HepG2 (cell line): ENCODE data around the gene BMI1. TPM values are rescaled to one million over a fixed set of nuclear protein-coding genes. Genes with fewer than 3 reads are reported as not detected.

Experiments used
- ATAC-seq: fragments of 200-7000 bp; cut with Tn5 transposase; 3 replicates; pipeline ENCODE4 v1.9.1; 2020; ENCODE audit warnings: mild to moderate bottlenecking, moderate library complexity
- BruUV-seq: library from RNA; stranded (reverse); fragments of 400-500 nt; replicated peaks from 2 replicates; lab custom pipeline; 2021; lab: Mats Ljungman, UMichigan
- CTCF ChIA-PET: fragments of 300-600 bp; formaldehyde crosslinking; extraction: SDS; loops from one replicate; lab custom pipeline; 2021; ENCODE audit warnings: low total read pairs, inconsistent platforms, low intra/inter-chr PET ratio; lab: Yijun Ruan, JAX
- POLR2A ChIA-PET: fragments of 350-600 bp; sonication (Branson Sonifier 250); formaldehyde crosslinking; loops from one replicate; lab custom pipeline; 2020; ENCODE audit warnings: antibody characterized with exemption, inconsistent platforms; lab: Yijun Ruan, JAX
- DNase-seq: peaks from one replicate; pipeline ENCODE4 v3.0.0-alpha.2; 2015; ENCODE audit warnings: low spot score
- FAIRE-seq: peaks from 3 replicates; lab custom pipeline; 2011; peaks lifted over from hg19 to GRCh38; lab: Jason Lieb, UNC
- H2AFZ ChIP-seq: one replicate; pipeline ENCODE4 v1.6.1; 2011; ENCODE audit warnings: low read length, inconsistent platforms
- H3K27ac ChIP-seq: fragments of 300-600 bp; 3 replicates; pipeline ENCODE4 v1.8.0; 2011; ENCODE audit warnings: mixed run types, mild to moderate bottlenecking, mixed read lengths, low read length, inconsistent platforms; ENCODE audit not compliant: insufficient read depth; ENCODE audit errors: extremely low read length
- H3K27me3 ChIP-seq, 2 experiments: fragments of 200-600 bp in 1 of 2; 2 replicates in 1 of 2; 3 replicates in 1 of 2; pipeline versions ENCODE4 v1.6.0 to v1.8.0; 2011; ENCODE audit warnings: low read length in 2 of 2, mild to moderate bottlenecking in 2 of 2, moderate library complexity in 2 of 2, inconsistent platforms in 1 of 2; ENCODE audit not compliant: insufficient read depth in 2 of 2, control insufficient read depth in 1 of 2
- H3K36me3 ChIP-seq, 2 experiments: fragments of 200-600 bp in 1 of 2; replicated peaks in 1 of 2; 2 replicates in 1 of 2; 3 replicates in 1 of 2; pipeline versions ENCODE4 v1.5.1 to v1.8.0; 2011; ENCODE audit warnings: low read length in 2 of 2, inconsistent platforms in 1 of 2; ENCODE audit not compliant: insufficient read depth in 2 of 2, control insufficient read depth in 1 of 2
- H3K4me1 ChIP-seq: 2 replicates; pipeline ENCODE4 v1.5.1; 2012; ENCODE audit warnings: low read length, inconsistent platforms; ENCODE audit not compliant: insufficient read depth
- H3K4me2 ChIP-seq: 2 replicates; pipeline ENCODE4 v1.6.0; 2011; ENCODE audit warnings: low read depth, low read length, inconsistent platforms
- H3K4me3 ChIP-seq, 3 experiments: fragments of 200-600 bp in 1 of 3; sonication (generic), shearing (Covaris generic) in 1 of 3; replicated peaks in 1 of 3; 2 replicates each; pipeline ENCODE4 v1.5.1; 2011 to 2016; ENCODE audit warnings: low read length in 3 of 3, inconsistent platforms in 2 of 3, low read depth in 2 of 3, mild to moderate bottlenecking in 2 of 3, control low read depth in 1 of 3, mixed read lengths in 1 of 3; ENCODE audit not compliant: insufficient read depth in 1 of 3
- H3K79me2 ChIP-seq: one replicate; pipeline ENCODE4 v1.6.1; 2011; ENCODE audit warnings: low read length, inconsistent platforms; ENCODE audit not compliant: insufficient read depth
- H3K9ac ChIP-seq: 2 replicates; pipeline ENCODE4 v1.6.0; 2011; ENCODE audit warnings: mild to moderate bottlenecking, low read depth, low read length, inconsistent platforms; ENCODE audit not compliant: insufficient read depth
- H3K9me3 ChIP-seq: 2 replicates; pipeline ENCODE4 v1.5.1; 2012; ENCODE audit warnings: mild to moderate bottlenecking, low read length
- H4K20me1 ChIP-seq: 2 replicates; pipeline ENCODE4 v1.6.0; 2011; ENCODE audit warnings: inconsistent platforms, mild to moderate bottlenecking, low read length, moderate library complexity; ENCODE audit not compliant: insufficient read depth
- BHLHE40 ChIP-seq: IDR thresholded peaks from 2 replicates; pipeline ENCODE4 v1.6.1; 2011; ENCODE audit warnings: low read length, improper control_type of control experiment
- FOXK2 ChIP-seq: fragments of 450-650 bp; IDR thresholded peaks from 2 replicates; pipeline ENCODE4 v1.6.1; 2016
- HMG20B ChIP-seq: conservative IDR thresholded peaks from 2 replicates; pipeline ENCODE4 v1.6.1; 2016; ENCODE audit warnings: missing genetic modification reagents, missing compliant biosample characterization
- MATR3 ChIP-seq: sonication (generic); formaldehyde crosslinking; IDR thresholded peaks from 2 replicates; pipeline ENCODE4 v1.4.0; 2020; ENCODE audit warnings: missing genetic modification reagents
- SIX1 ChIP-seq: sonication (generic); formaldehyde crosslinking; IDR thresholded peaks from 2 replicates; pipeline ENCODE4 v1.4.0; 2020; ENCODE audit warnings: missing genetic modification reagents, borderline replicate concordance
- TBP ChIP-seq: sonication (generic); formaldehyde crosslinking; IDR thresholded peaks from 2 replicates; pipeline ENCODE4 v1.5.0; 2020; ENCODE audit warnings: missing genetic modification reagents
- THAP11 ChIP-seq: IDR thresholded peaks from 2 replicates; pipeline ENCODE4 v1.6.1; 2016; ENCODE audit warnings: missing biosample characterization, missing genetic modification reagents
- YEATS2 ChIP-seq: sonication (generic); formaldehyde crosslinking; IDR thresholded peaks from 2 replicates; pipeline ENCODE4 v1.4.0; 2020; ENCODE audit warnings: missing genetic modification reagents, borderline replicate concordance
- ZNF12 ChIP-seq: sonication (generic); formaldehyde crosslinking; IDR thresholded peaks from 2 replicates; pipeline ENCODE4 v1.5.0; 2020; ENCODE audit warnings: missing genetic modification reagents
- ZNF17 ChIP-seq: sonication (generic); formaldehyde crosslinking; IDR thresholded peaks from 2 replicates; pipeline ENCODE4 v1.5.0; 2020; ENCODE audit warnings: mild to moderate bottlenecking, missing genetic modification reagents
- ZNF484 ChIP-seq: sonication (generic); formaldehyde crosslinking; IDR thresholded peaks from 2 replicates; pipeline ENCODE4 v1.5.1; 2020; ENCODE audit warnings: mild to moderate bottlenecking, low read depth, missing genetic modification reagents, borderline replicate concordance
- ZNF530 ChIP-seq: sonication (generic); formaldehyde crosslinking; IDR thresholded peaks from 2 replicates; pipeline ENCODE4 v1.5.0; 2020; ENCODE audit warnings: low read depth, mild to moderate bottlenecking, missing genetic modification reagents
- ZNF607 ChIP-seq: sonication (generic); formaldehyde crosslinking; IDR thresholded peaks from 2 replicates; pipeline ENCODE4 v1.5.1; 2020; ENCODE audit warnings: missing genetic modification reagents, mild to moderate bottlenecking, borderline replicate concordance
- ZNF720 ChIP-seq: sonication (generic); formaldehyde crosslinking; IDR thresholded peaks from 2 replicates; pipeline ENCODE4 v1.4.0; 2020; ENCODE audit warnings: missing genetic modification reagents
- ZNF883 ChIP-seq: sonication (generic); formaldehyde crosslinking; IDR thresholded peaks from 2 replicates; pipeline ENCODE4 v1.5.1; 2020; ENCODE audit warnings: mild to moderate bottlenecking, missing genetic modification reagents; ENCODE audit errors: not compliant biosample characterization
- WGBS: methylation state at CpG from one replicate; pipeline ENCODE4 v1.1.6; 2017; ENCODE audit warnings: low lambda C conversion rate; 5-methylcytosine and 5-hydroxymethylcytosine counted together
- in situ Hi-C: cut with HindIII; loops from 2 replicates; pipeline ENCODE4 v1.10.0; 2017; ENCODE audit warnings: low pct_unique_long_range_greater_than_20kb; ENCODE audit not compliant: extremely low pct_ligation_motif_present
- intact Hi-C: fragments of 100-400 bp; cut with micrococcal nuclease; formaldehyde crosslinking; loops from one replicate; pipeline ENCODE4 v1.10.0; 2022; ENCODE audit not compliant: unreplicated experiment
- polyA plus RNA-seq, 8 experiments: library from polyadenylated mRNA; depleted of rRNA in 3 of 8; stranded (reverse) in 7 of 8; unstranded in 1 of 8; fragments of >200 nt; fragmentation: Illumina TruSeq in 4 of 8; extraction: Trizol in 4 of 8; gene quantifications; 2 replicates each; pipeline versions ENCODE4 v1.2.1 to v1.2.3, GENCODE V29; 2011 to 2016; ENCODE audit warnings: low read depth in 4 of 8, missing spikeins in 1 of 8, mixed read lengths in 1 of 8; ENCODE audit not compliant: insufficient read depth in 1 of 8
- total RNA-seq, 5 experiments: library from RNA; depleted of rRNA; stranded (reverse); fragments of >200 nt; fragmentation: Illumina TruSeq; extraction: Trizol; gene quantifications; 2 replicates each; pipeline ENCODE4 v1.2.3, GENCODE V29; 2016; ENCODE audit warnings: low read depth in 1 of 5
- TF ChIP-seq, protein P1 (sequence below): sonication (generic); formaldehyde crosslinking; IDR thresholded peaks from 2 replicates; pipeline ENCODE4 v1.8.0; 2022; ENCODE audit warnings: low read depth, missing genetic modification reagents
- TF ChIP-seq, protein P2 (sequence below), 2 experiments: sonication (generic) in 1 of 2; formaldehyde crosslinking in 1 of 2; IDR thresholded peaks; 2 replicates each; pipeline versions ENCODE4 v1.4.0 to v1.6.1; 2016 to 2020; ENCODE audit warnings: borderline replicate concordance in 1 of 2, low read depth in 1 of 2, mild to moderate bottlenecking in 1 of 2, missing genetic modification reagents in 1 of 2
- TF ChIP-seq, protein P3 (sequence below): sonication (generic); formaldehyde crosslinking; conservative IDR thresholded peaks from 2 replicates; pipeline ENCODE4 v1.8.0; 2022; ENCODE audit warnings: missing genetic modification reagents
- TF ChIP-seq, protein P4 (sequence below): sonication (generic); formaldehyde crosslinking; IDR thresholded peaks from 2 replicates; pipeline ENCODE4 v1.4.0; 2020; ENCODE audit warnings: mild to moderate bottlenecking, missing genetic modification reagents

The BMI1 gene
- total and polyA plus RNA-seq, 2 of the 13 experiments (the other 11 are each of a cell fraction or from before 2014, with no cell fraction given) = 30.5 to 44.0 TPM

DNA sequence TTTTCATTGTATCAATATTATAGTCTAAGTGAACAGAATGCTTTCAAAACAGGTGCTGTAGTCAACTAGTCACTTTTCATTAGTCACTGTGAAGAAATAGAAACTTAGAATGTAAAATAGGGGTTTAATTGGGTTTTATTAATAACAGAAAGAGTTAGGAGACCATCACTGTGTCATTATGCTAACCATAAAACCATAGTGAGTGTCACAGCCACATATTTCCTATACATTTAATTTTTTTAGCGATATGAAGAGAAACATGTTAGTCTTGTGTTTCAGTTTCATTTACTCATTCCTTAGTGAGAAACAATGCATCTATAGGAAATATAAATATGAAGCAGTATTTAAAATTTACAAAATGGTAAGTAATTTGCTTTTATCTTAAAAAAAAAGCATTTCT, 46.6 kb downstream of the BMI1 start:
- no peak overlapping the region for H2AFZ ChIP-seq
- H3K4me3 ChIP-seq = no peak overlapping the region
- H3K27me3 ChIP-seq = no peaks in the 10 kb centered on the region
- H3K9ac ChIP-seq = no peak overlapping the region
- POLR2A ChIA-PET = no interaction called here
- WGBS = 90% methylated on average over 1 of the region's 1 CpG
- no TSS peak for BruUV-seq
- H3K4me1 ChIP-seq = no peaks in the 10 kb centered on the region
- no peak overlapping the region for H3K4me2 ChIP-seq
- no peaks in the 10 kb centered on the region for H3K79me2 ChIP-seq
- H3K27ac ChIP-seq = no peak overlapping the region
- H3K9me3 ChIP-seq = no peaks in the 10 kb centered on the region
- CTCF ChIA-PET = no interaction called here
- intact Hi-C loops (no loop called here), in situ Hi-C loops (no loop called here)
- no peaks in the 10 kb centered on the region for H3K36me3 ChIP-seq
- no peak for ATAC-seq
- TF ChIP-seq, protein P1, sequence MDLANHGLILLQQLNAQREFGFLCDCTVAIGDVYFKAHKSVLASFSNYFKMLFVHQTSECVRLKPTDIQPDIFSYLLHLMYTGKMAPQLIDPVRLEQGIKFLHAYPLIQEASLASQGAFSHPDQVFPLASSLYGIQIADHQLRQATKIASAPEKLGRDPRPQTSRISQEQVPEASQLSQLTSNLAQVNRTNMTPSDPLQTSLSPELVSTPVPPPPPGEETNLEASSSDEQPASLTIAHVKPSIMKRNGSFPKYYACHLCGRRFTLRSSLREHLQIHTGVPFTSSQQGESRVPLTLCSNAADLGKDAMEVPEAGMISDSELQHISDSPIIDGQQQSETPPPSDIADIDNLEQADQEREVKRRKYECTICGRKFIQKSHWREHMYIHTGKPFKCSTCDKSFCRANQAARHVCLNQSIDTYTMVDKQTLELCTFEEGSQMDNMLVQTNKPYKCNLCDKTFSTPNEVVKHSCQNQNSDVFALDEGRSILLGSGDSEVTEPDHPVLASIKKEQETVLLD (CRISPR knock-in tag) = no peak
- TF ChIP-seq, protein P2, sequence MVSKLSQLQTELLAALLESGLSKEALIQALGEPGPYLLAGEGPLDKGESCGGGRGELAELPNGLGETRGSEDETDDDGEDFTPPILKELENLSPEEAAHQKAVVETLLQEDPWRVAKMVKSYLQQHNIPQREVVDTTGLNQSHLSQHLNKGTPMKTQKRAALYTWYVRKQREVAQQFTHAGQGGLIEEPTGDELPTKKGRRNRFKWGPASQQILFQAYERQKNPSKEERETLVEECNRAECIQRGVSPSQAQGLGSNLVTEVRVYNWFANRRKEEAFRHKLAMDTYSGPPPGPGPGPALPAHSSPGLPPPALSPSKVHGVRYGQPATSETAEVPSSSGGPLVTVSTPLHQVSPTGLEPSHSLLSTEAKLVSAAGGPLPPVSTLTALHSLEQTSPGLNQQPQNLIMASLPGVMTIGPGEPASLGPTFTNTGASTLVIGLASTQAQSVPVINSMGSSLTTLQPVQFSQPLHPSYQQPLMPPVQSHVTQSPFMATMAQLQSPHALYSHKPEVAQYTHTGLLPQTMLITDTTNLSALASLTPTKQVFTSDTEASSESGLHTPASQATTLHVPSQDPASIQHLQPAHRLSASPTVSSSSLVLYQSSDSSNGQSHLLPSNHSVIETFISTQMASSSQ (IDR thresholded peaks at IDR 0.05; ENCODE audit: low read depth) = no peak
- TF ChIP-seq, protein P2 (CRISPR knock-in tag; IDR thresholded peaks at IDR 0.05; ENCODE audit: borderline replicate concordance) = no peak
- TF ChIP-seq TBP (CRISPR knock-in tag) (no peak), ZNF720 (CRISPR knock-in tag) (no peak), ZNF883 (CRISPR knock-in tag) (no peak), ZNF607 (CRISPR knock-in tag) (no peak), BHLHE40 (no peak), THAP11 (CRISPR knock-in tag) (no peak), HMG20B (CRISPR knock-in tag) (no peak), FOXK2 (no peak), ZNF484 (CRISPR knock-in tag) (no peak), SIX1 (CRISPR knock-in tag) (no peak), MATR3 (CRISPR knock-in tag) (no peak), ZNF17 (CRISPR knock-in tag) (no peak), ZNF530 (CRISPR knock-in tag) (no peak), YEATS2 (no peak), ZNF12 (no peak)
- TF ChIP-seq, protein P3, sequence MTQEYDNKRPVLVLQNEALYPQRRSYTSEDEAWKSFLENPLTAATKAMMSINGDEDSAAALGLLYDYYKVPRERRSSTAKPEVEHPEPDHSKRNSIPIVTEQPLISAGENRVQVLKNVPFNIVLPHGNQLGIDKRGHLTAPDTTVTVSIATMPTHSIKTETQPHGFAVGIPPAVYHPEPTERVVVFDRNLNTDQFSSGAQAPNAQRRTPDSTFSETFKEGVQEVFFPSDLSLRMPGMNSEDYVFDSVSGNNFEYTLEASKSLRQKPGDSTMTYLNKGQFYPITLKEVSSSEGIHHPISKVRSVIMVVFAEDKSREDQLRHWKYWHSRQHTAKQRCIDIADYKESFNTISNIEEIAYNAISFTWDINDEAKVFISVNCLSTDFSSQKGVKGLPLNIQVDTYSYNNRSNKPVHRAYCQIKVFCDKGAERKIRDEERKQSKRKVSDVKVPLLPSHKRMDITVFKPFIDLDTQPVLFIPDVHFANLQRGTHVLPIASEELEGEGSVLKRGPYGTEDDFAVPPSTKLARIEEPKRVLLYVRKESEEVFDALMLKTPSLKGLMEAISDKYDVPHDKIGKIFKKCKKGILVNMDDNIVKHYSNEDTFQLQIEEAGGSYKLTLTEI = no peak
- TF ChIP-seq, protein P4, sequence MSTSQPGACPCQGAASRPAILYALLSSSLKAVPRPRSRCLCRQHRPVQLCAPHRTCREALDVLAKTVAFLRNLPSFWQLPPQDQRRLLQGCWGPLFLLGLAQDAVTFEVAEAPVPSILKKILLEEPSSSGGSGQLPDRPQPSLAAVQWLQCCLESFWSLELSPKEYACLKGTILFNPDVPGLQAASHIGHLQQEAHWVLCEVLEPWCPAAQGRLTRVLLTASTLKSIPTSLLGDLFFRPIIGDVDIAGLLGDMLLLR = no peak
- H4K20me1 ChIP-seq = no peaks in the 10 kb centered on the region
- DNase-seq = no peak
- no peak for FAIRE-seq
